Mucosa of stomach (tissue), 1 donor: ENCODE measurements around the gene KRTAP10-8.

Experiments used
- H3K27me3 ChIP-seq: one replicate; pipeline ENCODE4 v1.7.0; 2013; ENCODE audit warnings: mild to moderate bottlenecking, low read length; ENCODE audit not compliant: control insufficient read depth, insufficient read depth
- H3K36me3 ChIP-seq: one replicate; pipeline ENCODE4 v1.7.0; 2013; ENCODE audit warnings: low read length; ENCODE audit not compliant: control insufficient read depth, insufficient read depth
- H3K4me1 ChIP-seq: one replicate; pipeline ENCODE4 v1.7.0; 2013; ENCODE audit warnings: mild to moderate bottlenecking, low read length; ENCODE audit not compliant: control insufficient read depth, insufficient read depth
- H3K4me3 ChIP-seq: one replicate; pipeline ENCODE4 v1.7.0; 2013; ENCODE audit warnings: low read length
- H3K9ac ChIP-seq: one replicate; pipeline ENCODE4 v1.7.0; 2013; ENCODE audit warnings: mild to moderate bottlenecking, low read length, moderate library complexity
- H3K9me3 ChIP-seq: one replicate; pipeline ENCODE4 v1.7.0; 2013; ENCODE audit warnings: mild to moderate bottlenecking, low read length, moderate library complexity; ENCODE audit not compliant: control insufficient read depth
- donor health status: Pancreatic carcinoma.

The KRTAP10-8 gene, protein sequence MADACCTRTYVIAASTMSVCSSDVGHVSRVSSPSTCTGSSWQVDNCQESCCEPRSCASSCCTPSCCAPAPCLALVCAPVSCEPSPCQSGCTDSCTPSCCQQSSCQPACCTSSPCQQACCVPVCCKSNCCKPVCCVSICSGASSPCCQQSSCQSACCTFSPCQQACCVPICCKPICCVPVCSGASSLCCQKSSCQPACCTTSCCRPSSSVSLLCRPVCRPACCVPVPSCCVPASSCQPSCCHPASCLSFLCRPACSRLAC

DNA sequence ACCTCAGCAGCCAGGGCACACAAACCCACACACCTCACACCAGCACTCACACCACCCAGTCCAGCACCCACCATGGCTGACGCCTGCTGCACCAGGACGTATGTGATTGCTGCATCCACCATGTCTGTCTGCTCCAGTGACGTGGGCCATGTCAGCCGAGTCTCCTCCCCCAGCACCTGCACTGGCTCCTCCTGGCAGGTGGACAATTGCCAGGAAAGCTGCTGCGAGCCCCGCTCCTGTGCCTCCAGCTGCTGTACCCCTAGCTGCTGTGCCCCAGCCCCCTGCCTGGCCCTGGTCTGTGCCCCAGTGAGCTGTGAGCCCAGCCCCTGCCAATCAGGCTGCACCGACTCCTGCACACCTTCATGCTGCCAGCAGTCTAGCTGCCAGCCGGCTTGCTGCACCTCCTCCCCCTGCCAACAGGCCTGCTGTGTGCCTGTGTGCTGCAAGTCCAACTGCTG, at the start of gene KRTAP10-8:
Gene KRTAP10-8 (plus strand): TSS at position 51 of the 458 bp plus-strand sequence. CDS start 22 bp downstream, at position 73.
- no peaks in the 10 kb centered on the region for H3K27me3 ChIP-seq

DNA sequence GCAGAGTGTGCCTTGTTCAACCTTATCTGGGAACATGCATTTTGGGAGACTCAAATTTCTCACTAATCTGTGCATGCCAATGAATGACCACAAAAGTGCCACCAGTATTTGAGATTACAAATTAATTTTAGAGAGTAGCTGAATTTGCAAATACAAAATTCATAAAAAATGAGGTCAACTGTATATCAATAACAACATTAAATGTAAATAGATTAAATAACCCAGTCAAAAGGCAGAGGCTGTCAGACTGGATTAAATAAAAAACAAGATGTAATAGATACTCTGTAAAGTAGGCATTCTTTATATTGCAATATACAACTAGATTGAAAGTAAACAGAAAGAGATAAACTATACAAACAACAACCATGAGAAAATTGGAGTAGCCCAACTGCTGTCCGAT, 47.8 kb upstream of the KRTAP10-8 start:
- Histone ChIP-seq H3K27me3 (no peaks in the 10 kb centered on the region), H3K9ac (no peak overlapping the region), H3K36me3 (no peaks in the 10 kb centered on the region), H3K4me1 (no peaks in the 10 kb centered on the region), H3K4me3 (no peak overlapping the region), H3K9me3 (no peaks in the 10 kb centered on the region)

More for the DNA sequence above, at the start of gene KRTAP10-8:
- no peaks in the 10 kb centered on the region for H3K9me3 ChIP-seq
- H3K36me3 ChIP-seq, result no peaks in the 10 kb centered on the region
- no peak within 1 kb of the TSS for H3K4me3 ChIP-seq
- H3K4me1 ChIP-seq, result no peaks in the 10 kb centered on the region
- H3K9ac ChIP-seq, result no peak within 1 kb of the TSS

DNA sequence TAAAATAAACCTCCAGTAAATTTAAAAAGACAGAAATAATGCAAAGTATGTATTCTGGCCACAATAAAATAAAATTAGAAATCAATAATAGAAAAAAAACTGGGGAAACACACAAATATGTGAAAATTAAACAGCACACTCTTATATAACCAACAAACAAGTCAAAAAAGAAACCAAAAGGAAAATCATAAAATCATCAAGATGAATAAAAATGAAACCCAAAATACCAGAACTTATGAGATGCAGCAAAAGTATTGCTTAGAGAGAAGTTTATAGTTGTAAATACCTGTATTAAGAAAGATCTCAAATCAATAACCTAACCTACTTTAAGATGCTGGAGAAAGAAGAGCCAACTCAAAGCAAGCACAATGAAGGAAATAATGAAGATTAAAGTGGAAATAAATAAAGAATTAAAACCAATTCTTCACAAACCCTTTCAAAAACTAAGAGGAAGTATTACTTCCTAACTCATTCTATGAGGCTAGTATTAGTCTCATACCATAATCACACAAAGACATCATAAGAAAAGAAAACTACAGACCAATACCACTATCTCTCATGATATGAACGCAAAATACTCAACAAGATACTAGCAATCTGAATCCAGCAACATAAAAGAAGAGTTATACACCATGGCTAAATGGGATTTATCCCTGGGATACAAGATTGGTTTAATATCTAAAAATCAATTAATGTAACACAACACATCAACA, 46.8 kb upstream of the KRTAP10-8 start:
- Histone ChIP-seq H3K9me3 (no peaks in the 10 kb centered on the region), H3K4me1 (no peaks in the 10 kb centered on the region), H3K4me3 (no peak overlapping the region), H3K36me3 (no peaks in the 10 kb centered on the region), H3K27me3 (no peaks in the 10 kb centered on the region), H3K9ac (no peak overlapping the region)

DNA sequence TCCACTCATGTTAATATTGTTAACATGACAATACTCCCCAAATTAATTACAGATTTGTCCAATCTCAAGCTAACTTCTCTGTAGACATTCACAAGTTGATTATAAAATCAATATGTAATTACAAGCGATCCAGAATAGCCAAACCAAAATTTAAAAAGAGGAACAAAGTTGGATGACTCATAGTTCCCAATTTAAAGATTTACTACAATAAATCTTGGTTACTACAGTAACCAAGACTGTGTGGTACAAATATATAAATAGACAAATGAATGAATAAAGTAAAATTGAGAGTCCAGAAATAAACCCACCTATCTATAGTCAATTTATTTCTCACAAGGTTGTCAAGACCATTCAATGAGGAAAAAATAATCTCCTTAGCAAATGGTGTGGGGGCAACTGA, 45.5 kb upstream of the KRTAP10-8 start:
- Histone ChIP-seq H3K4me3 (no peak overlapping the region), H3K27me3 (no peaks in the 10 kb centered on the region), H3K9ac (no peak overlapping the region), H3K36me3 (no peaks in the 10 kb centered on the region), H3K4me1 (no peaks in the 10 kb centered on the region), H3K9me3 (no peaks in the 10 kb centered on the region)

DNA sequence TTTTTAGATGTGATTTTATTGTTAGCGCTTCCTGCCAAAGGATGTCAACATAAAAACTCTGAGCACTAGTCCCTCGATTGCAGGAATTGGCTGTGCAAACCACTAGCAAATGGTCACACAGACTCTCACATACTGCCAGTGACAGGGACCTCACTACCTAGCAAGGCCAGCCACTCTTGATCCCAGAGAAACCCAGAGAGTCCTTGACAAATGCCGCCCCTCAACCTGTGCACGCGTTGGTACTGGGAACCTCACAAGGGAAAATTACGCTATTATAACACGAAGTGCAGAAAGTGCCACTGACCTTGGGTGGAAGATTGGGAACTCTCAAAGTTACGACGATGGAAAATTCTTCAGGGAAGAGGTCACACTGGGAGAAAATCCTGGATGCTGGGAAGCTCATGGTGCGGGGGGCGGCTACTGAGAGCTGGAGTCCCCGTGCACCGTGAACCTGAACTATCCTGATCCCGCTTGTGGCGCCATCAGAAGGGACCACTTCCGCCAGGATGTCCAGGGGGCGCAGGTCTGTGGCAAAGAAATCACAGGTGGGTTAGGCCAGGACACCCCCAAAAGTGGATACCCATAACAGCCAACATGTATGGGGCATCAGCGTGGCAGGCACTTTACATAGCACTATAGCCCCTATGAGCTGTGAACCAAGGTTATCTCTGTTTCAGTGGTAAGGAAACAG, 44.3 kb upstream of the KRTAP10-8 start:
- H3K4me3 ChIP-seq, result no peak overlapping the region
- H3K9ac ChIP-seq, result no peak overlapping the region
- no peaks in the 10 kb centered on the region for H3K36me3 ChIP-seq
- H3K4me1 ChIP-seq, result peaks cover 2% of the 10 kb centered on the region
- H3K27me3 ChIP-seq, result peaks cover 4% of the 10 kb centered on the region
- no peaks in the 10 kb centered on the region for H3K9me3 ChIP-seq

DNA sequence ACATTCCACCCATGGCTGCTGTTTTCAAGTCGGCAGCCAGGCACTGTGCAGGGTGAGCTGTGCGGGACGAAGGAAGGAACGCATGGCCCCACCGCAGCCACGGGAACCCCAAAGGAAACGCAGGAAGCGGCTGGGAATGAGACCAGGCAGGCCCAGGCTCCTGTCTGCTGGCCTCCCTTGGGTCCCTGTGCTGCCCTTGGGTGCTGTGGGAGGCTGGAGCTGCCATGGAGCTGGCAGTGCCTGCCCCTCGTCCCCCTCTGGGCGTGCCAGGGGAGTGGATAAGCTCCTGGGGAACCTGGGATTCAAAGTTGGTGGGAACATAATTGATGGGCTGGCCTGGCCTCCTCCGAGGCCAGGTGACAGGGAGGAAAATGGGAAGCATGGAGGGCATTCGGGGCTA, 43.6 kb upstream of the KRTAP10-8 start:
- Histone ChIP-seq H3K9me3 (no peaks in the 10 kb centered on the region), H3K36me3 (no peaks in the 10 kb centered on the region), H3K4me1 (peaks cover 8% of the 10 kb centered on the region), H3K4me3 (no peak overlapping the region), H3K27me3 (peaks cover 4% of the 10 kb centered on the region), H3K9ac (no peak overlapping the region)

DNA sequence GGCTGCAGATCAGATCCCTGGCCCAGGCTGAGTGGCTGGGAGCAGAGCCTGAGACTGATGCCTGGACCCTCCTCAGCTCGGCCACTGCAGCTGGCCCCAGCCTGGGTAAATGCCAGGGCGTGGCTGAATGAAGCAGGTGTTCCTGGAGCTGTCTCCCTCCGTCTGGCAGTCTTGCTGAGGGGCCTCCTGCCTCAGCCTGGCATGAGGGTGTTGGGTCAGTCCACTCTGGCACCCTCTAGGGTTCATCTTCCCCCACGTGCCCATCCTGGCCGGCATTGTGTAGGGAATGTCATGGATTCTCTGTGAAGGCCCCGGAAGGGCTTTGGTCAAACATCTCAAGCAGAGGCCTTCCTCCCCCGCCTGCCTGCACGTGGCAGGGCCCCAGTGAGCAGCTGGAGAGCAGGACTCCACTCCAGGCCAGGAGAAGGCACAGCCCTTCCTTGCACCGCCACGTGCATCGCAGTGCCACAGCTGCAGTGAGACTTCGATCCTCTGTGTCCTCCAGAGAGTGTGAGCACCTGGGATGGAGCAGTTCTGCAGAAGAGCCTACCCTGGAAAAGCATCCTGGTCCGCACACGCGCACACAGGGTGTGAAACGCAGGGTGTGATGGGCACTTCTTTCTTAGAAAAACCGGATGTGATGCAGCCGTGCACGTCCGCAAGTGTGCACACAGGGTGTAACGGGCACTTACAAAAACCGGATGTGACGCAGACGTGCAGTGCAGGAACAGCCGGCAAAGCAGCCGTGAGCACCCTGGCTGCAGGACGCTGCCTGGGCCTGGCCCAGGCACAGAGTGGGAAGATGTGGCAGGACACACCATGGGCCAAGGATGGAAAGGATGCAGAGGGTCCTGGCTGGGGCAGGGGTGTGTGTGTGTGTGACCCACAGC, 43.0 kb upstream of the KRTAP10-8 start:
- Histone ChIP-seq H3K27me3 (peaks cover 4% of the 10 kb centered on the region), H3K4me3 (no peak overlapping the region), H3K36me3 (no peaks in the 10 kb centered on the region), H3K9me3 (no peaks in the 10 kb centered on the region), H3K9ac (no peak overlapping the region), H3K4me1 (peaks cover 13% of the 10 kb centered on the region)

DNA sequence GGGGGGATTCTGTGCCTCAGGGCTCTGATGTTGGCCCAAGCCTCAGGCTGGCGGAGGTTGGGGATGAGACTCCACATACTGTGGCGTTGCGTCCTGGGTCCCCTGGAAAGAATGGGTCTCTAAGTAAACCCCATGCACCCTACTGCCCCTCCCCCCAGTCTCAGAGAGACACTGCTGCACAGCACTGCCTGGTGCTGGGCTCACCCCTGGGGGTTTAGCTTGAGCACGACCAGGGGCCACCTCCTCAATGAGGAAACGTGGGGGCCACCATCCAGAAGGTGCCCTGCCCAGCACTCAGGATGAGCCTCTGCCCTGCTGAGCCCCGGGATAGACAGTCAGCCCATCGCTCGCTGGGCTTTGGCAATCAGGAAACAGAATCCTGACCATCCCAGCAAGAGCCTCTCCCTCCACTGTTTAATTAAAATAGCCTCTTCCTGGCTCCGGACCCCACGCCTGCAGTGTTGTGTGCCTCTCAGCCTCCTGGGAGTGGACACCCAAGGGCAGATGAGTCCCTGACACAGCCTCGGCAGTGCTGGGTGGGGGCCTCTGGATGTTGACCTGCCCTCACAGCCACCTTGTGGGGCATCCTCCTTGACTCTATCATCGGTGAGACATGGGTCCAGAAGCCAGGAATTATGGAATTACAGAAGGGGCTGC, 41.9 kb upstream of the KRTAP10-8 start:
- Histone ChIP-seq H3K36me3 (no peaks in the 10 kb centered on the region), H3K9ac (no peak overlapping the region), H3K4me1 (peaks cover 21% of the 10 kb centered on the region), H3K9me3 (no peaks in the 10 kb centered on the region), H3K27me3 (peaks cover 7% of the 10 kb centered on the region), H3K4me3 (no peak overlapping the region)

DNA sequence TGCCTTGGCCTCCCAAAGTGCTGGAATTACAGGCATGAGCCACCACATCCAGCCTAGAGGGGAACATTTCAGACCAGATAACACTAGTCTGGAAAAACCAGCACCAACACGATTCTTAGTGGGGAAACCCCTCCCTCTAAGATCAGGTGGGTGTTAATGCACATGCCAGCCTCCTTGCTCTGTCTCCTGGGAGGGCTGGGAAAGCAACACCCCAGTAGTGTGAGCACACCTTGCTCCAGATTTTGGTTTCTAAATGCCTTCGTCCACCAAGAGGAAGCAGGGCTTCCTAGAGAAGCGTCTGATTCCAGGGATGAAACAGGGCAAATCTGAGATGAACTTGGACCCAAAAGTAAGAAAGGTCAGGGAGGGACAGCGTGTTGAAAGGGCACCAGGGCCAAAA, 40.6 kb upstream of the KRTAP10-8 start:
- H3K36me3 ChIP-seq, result no peaks in the 10 kb centered on the region
- no peak overlapping the region for H3K9ac ChIP-seq
- H3K9me3 ChIP-seq, result no peaks in the 10 kb centered on the region
- H3K27me3 ChIP-seq, result peaks cover 7% of the 10 kb centered on the region
- no peak overlapping the region for H3K4me3 ChIP-seq
- peaks cover 22% of the 10 kb centered on the region for H3K4me1 ChIP-seq

DNA sequence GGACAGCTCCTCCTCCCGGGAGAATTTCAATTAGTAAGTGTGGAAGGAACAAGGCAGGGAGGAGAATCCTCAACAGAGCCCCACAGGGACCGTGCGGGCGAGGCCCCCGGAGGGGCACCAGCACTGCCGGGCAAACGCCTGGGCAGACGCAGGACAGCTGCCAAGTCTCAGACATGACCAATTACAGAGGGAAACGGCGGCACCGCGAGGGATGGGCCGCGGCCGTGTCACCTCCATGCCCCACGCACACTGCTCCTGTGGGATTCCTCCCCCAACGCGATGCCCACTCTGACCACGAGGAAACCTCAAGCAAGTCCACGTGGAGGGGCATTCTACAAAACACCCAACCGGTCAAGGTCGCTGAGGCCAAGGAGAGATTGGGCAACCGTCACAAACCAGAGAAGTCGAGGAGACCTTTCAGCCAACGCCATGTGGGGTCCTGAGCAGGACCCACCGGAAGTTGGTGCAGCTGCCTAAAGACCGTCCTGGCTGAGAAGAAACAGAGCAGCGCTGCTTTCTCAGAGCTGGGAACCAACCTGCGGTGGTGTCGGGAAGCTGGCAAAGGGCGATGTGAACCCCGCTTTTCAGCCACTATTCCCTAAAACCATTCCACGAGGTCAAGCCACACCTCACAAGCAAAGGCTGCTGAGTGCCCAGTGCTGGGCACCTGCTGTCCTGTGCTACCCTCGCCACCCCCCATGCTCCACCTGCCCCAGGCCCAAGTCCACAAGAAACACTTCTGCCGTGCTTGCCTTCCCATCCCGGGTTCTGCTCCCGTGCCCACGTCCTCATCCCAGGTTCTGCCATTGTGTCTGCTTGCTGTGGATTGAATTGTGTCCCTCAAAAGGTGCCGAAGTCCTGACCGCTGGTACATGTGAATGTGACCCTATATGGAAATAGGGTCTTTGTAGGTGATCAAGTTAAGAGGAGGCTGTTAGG, 39.8 kb upstream of the KRTAP10-8 start:
- Histone ChIP-seq H3K4me1 (peaks cover 22% of the 10 kb centered on the region), H3K9me3 (no peaks in the 10 kb centered on the region), H3K4me3 (no peak overlapping the region), H3K9ac (no peak overlapping the region), H3K27me3 (peaks cover 7% of the 10 kb centered on the region), H3K36me3 (no peaks in the 10 kb centered on the region)
